AG04450 (cell line): ENCODE results near the gene CAB39. TPM values are rescaled to one million over a fixed set of nuclear protein-coding genes. Genes with fewer than 3 reads are reported as not detected.
A peak's percentile ranks its signal among the peaks of the same experiment; 100 is the strongest.

Experiments
- CTCF ChIA-PET: fragments of 300-600, 350-600 bp; formaldehyde crosslinking; extraction: SDS; loops from one replicate; lab custom pipeline; 2022; ENCODE audit warnings: antibody characterized with exemption, inconsistent platforms; lab: Charles Lee
- POLR2A ChIA-PET: fragments of 350-600 bp; formaldehyde crosslinking; extraction: SDS; loops from one replicate; lab custom pipeline; 2021; ENCODE audit warnings: antibody characterized with exemption, inconsistent platforms; lab: Yijun Ruan, JAX
- DNase-seq: peaks from one replicate; pipeline ENCODE4 v3.0.0-alpha.2; 2011; ENCODE audit warnings: low read depth, low spot score
- H3K27ac ChIP-seq: one replicate; pipeline ENCODE4 v1.5.1; 2012; ENCODE audit warnings: low read depth, low read length, control low read depth
- H3K27me3 ChIP-seq: one replicate; pipeline ENCODE4 v1.6.0; 2012; ENCODE audit warnings: low read length; ENCODE audit not compliant: control insufficient read depth, insufficient read depth
- H3K4me3 ChIP-seq: 2 replicates; pipeline ENCODE4 v1.5.1; 2011; ENCODE audit warnings: mild to moderate bottlenecking, low read depth, low read length, control low read depth
- H3K9me3 ChIP-seq: 2 replicates; pipeline ENCODE4 v1.5.1; 2012; ENCODE audit warnings: low read length; ENCODE audit not compliant: control insufficient read depth, insufficient read depth
- CTCF ChIP-seq: IDR thresholded peaks from 2 replicates; pipeline ENCODE4 v1.5.1; 2011; ENCODE audit warnings: low read depth, low read length, control low read depth, inconsistent platforms
- polyA plus RNA-seq: library from polyadenylated mRNA; depleted of rRNA; stranded (reverse); fragments of >200 nt; gene quantifications from 2 replicates; pipeline ENCODE4 v1.2.3, GENCODE V29; 2011

The CAB39 gene
- polyA plus RNA-seq, 1 experiment = 72.7 TPM

- POLR2A ChIA-PET = no interaction called here
- no peak for DNase-seq
- Histone ChIP-seq H3K27me3 (no peaks in the 10 kb centered on the region), H3K9me3 (no peaks in the 10 kb centered on the region), H3K27ac (no peak overlapping the region), H3K4me3 (no peak overlapping the region)
- TF ChIP-seq CTCF = no peak
- CTCF ChIA-PET = interaction anchor here (1.3 kb wide), 1 partner anchor 123 kb away, joined by 3 read pairs; no protein-coding TSS in a partner anchor
Measured at GRCh38 chr2:230688490-230688889, 24.2 kb upstream of the CAB39 start.

DNA sequence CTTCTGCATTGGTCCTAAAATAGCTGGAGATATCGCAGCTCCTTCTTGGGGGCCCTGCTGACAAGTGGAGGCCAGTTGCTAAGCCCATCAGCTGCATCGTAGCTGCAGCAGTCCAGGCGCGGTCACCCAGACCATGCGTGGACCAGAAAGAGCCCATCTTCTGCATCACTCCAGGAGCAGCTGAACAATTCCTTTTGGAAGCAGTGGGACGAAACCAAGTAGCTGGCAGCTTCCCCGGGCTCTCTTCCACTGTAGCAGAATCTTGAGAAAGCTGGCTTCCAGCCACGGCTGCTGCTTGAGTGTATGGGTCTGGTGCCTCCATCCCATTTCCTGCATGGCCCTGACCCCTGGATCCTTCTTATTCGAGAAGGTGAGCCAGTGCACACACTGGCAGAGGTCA is 22.2 kb upstream of the CAB39 start:
- no peak for DNase-seq
- ChIA-PET CTCF (no interaction called here), POLR2A (no interaction called here)
- H3K27ac ChIP-seq = no peak overlapping the region
- no peak overlapping the region for H3K4me3 ChIP-seq
- TF ChIP-seq CTCF = no peak
- no peaks in the 10 kb centered on the region for H3K27me3 ChIP-seq
- H3K9me3 ChIP-seq = no peaks in the 10 kb centered on the region

DNA sequence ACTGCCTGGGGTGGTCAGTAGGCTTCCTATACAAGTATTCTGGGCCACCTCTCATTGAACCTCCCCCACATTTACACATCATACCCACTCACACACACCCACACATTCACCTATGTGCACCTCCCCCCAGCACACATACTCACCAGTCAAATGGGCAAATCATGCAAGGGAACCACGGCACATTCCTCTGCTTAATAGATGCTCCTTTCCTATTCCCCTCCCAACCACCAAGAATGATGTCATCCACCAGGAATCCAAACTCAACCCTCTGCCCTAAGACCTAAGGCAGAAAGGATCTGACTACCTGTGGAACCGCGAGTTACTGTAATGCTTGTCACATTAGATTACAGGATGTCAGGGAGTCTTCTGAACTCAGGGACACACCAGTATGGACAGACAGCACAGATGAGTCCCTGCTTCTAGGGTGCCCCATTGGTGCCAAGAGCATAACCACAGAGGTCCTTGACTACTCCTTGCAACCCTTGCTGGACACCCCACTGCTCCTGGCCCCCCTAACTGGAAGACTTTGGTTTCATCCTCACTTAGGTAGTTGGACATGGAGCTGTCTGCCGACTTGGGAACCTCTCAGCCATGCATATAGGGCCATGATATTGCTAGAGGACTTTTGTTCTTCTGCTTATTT is 21.5 kb upstream of the CAB39 start:
- H3K9me3 ChIP-seq = no peaks in the 10 kb centered on the region
- CTCF ChIA-PET = no interaction called here
- POLR2A ChIA-PET = no interaction called here
- H3K27me3 ChIP-seq = no peaks in the 10 kb centered on the region
- no peak for DNase-seq
- H3K27ac ChIP-seq = no peak overlapping the region
- TF ChIP-seq CTCF = no peak
- H3K4me3 ChIP-seq = no peak overlapping the region

DNA sequence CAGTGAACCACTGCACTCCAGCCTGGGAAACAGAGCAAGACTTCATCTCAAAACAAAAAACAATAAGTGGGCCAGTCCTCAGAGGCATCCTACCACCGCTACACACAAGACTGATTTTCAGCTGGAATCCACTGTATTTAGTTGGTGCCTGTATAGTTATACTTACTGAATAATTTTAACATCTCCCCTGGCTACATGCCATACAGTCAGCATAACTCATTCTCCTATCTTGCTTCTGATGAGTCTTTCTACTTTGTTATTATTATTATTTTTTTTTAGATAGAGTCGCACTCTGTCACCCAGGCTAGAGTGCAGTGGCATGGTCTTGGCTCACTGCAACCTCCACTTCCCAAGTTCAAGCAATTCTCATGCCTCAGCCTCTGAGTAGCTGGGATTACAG is 19.9 kb upstream of the CAB39 start:
- CTCF ChIA-PET = no interaction called here
- Histone ChIP-seq H3K27ac (no peak overlapping the region), H3K4me3 (no peak overlapping the region), H3K9me3 (no peaks in the 10 kb centered on the region), H3K27me3 (no peaks in the 10 kb centered on the region)
- POLR2A ChIA-PET = interaction anchor here (0.6 kb wide), 1 partner anchor 56 kb away, joined by 4 read pairs; no protein-coding TSS in a partner anchor
- no peak for DNase-seq
- TF ChIP-seq CTCF = no peak

- Histone ChIP-seq H3K4me3 (no peak overlapping the region), H3K27ac (peak overlapping the region; percentile 11), H3K9me3 (no peaks in the 10 kb centered on the region), H3K27me3 (no peaks in the 10 kb centered on the region)
- no peak for DNase-seq
- ChIA-PET CTCF (no interaction called here), POLR2A (interaction anchor here (0.6 kb wide), 1 partner anchor 55 kb away, joined by 4 read pairs; no protein-coding TSS in a partner anchor)
- no peak for TF ChIP-seq CTCF
Measured at GRCh38 chr2:230693411-230693810, 19.2 kb upstream of the CAB39 start.
